ENCODE results near the gene LENG1. TPM values are rescaled to one million over a fixed set of nuclear protein-coding genes. Genes with fewer than 3 reads are reported as not detected.
A peak's percentile ranks its signal among the peaks of the same experiment; 100 is the strongest.

LENG1 gene
- polyA plus RNA-seq, 6 donors from 2014 or later, result 9.3 to 15.3 (median 12.0) TPM

DNA sequence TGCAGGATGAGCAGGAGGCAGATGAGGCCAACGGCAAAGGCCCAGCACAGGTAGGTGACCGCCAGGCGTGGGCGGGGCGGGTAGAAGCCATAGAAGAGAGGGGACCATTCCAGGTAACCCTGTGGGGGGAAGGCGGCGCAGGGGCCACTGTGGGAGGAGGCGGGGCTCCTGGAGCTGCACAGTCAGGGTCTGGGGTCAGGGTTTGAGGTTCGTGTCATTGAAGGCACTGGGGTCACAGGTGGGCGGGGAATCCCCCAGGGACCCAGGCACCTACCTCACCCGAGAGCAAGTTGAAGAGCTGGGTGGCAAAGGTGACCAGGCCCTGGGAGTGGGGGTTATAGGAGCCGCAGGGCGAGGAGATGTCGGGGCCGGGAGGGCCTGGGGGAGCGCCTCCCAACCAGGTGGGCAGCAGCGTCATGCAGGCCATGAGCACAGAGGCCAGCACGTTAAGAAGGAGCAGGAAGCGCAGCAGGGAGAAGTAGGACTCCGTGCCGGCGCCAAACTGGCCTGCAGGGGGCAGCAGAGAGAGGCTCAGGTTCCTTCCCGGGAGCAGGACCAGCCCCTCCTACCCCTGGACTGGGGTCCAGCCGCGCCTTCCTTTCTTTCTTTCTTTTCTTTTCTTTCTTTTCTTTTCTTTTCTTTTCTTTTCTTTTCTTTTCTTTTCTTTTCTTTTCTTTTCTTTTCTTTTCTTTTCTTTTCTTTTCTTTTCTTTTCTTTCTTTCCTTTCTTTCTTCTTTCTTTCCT is 8.8 kb upstream of the LENG1 start:
- H3K36me3 Mint-ChIP-seq, result no peaks in the 10 kb centered on the region
- peak overlapping the region in 1 of 6 donors; percentile 71 for H3K27ac Mint-ChIP-seq
- peaks cover 25 to 37% (median 34%) of the 10 kb centered on the region in 3 donors for H3K4me1 Mint-ChIP-seq
- peaks cover 0 to 34% (median 24%) of the 10 kb centered on the region in 3 donors for H3K27me3 Mint-ChIP-seq
- peak overlapping the region in 1 of 8 donors; percentile 27 for H3K4me3 Mint-ChIP-seq
- peaks cover 0 to 3% (median 0%) of the 10 kb centered on the region in 7 donors for H3K9me3 Mint-ChIP-seq
- ATAC-seq (ENCODE audit: low read depth in 2 of 2) (peak; percentile 87 to 89), DNase-seq (peak; percentile 80)

DNA sequence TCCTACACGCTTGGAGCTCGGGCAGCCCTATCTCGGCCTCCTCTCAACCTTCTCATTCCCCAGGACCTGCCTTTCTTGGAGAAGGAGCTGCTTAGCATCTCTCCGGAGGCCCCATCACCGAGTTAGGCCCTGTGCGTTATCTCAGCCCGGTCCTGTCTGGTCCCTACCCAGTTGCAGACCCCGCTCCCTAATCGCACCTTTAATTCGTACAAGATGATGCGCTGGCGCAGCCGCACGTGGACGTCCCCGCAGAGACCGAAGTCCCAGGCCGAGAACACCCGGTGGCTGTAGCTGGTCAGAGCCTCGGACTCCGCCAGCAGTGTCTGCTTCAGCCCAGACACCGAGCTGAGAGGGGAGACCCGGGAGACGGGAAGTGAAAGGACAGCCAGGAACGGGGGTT is 5.7 kb upstream of the LENG1 start:
- Mint-ChIP-seq H3K9me3 (peaks cover 0 to 3% (median 0%) of the 10 kb centered on the region in 7 donors), H3K4me3 (peak overlapping the region in 3 of 8 donors; percentile 49 to 69 (median 49)), H3K27ac (no peak overlapping the region)

DNA sequence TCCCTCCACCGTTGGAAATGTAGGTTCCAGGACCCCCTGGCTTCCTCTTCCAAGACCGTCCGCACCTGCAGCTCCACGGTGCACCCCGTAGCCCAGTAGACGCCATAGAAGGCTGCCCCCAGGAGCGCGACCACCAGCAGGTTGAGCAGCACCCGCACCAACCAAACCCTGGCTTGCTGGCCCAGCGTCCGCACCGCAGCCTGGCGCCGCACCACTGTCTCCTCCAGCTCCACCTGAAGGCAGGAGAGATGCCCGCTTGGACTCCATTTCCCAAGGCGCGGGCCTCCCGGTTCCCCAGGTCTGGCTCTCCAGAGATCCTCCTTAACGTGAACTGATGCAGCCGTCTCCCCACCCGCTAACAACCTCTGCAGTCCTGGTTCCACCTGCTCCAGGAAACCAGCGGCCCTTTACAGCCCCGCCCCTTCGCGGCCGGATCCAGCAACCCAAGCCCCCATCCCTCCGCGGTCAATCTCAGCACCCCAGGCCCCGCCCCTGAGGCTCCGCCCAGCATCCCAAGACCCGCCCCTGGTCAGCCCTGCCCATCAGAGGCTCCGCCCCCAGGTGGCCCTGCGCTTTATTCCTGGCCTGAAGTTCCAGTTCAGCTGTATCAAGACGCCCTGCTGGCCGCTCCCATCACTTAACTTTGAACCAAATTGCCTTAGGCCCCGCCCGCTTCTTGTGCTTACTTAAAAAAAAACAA is 5.0 kb upstream of the LENG1 start:
- H3K4me3 Mint-ChIP-seq, result peak overlapping the region in 6 of 8 donors; percentile 44 to 70 (median 50)
- ATAC-seq (ENCODE audit: low read depth in 2 of 2) (no peak), DNase-seq (no peak)

More for the DNA sequence above, 5.7 kb upstream of the LENG1 start:
- Mint-ChIP-seq H3K36me3 (no peaks in the 10 kb centered on the region), H3K4me1 (peaks cover 33 to 54% (median 51%) of the 10 kb centered on the region in 3 donors), H3K27me3 (peaks cover 3 to 41% (median 24%) of the 10 kb centered on the region in 3 donors)
- no peak for DNase-seq
- no peak for ATAC-seq (ENCODE audit: low read depth in 2 of 2)

DNA sequence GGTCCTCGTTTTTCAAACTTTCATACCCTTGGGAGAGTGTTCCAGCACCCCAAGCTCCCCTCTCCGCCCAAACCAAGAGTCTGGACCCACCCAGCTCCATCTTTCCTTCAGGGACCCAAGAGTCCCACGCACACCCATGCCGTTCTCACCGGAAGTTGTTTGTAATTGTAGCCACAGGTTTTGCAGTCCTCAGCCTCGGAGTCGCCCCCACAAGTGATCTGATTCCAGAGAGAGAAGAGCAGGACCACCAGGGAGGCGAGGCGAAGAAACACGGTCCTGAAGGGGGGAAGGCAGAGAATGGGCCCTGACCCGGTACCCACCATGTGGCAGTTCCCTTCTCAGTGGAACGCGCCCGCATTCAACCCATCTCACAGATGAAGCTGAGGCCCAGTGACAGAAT is 3.4 kb upstream of the LENG1 start:
- no peak for ATAC-seq (ENCODE audit: low read depth in 2 of 2)
- Mint-ChIP-seq H3K36me3 (no peaks in the 10 kb centered on the region), H3K27me3 (peaks cover 3 to 36% (median 24%) of the 10 kb centered on the region in 3 donors), H3K27ac (peak overlapping the region in 2 of 6 donors; percentile 7 to 63), H3K9me3 (peaks cover 0 to 3% (median 0%) of the 10 kb centered on the region in 7 donors), H3K4me3 (peak overlapping the region; percentile 77 to 95 (median 90)), H3K4me1 (peaks cover 44 to 66% (median 60%) of the 10 kb centered on the region in 3 donors)
- DNase-seq, result no peak

More for the DNA sequence above, 5.0 kb upstream of the LENG1 start:
- Mint-ChIP-seq H3K27ac (no peak overlapping the region), H3K27me3 (peaks cover 3 to 41% (median 24%) of the 10 kb centered on the region in 3 donors), H3K9me3 (peaks cover 0 to 3% (median 0%) of the 10 kb centered on the region in 7 donors), H3K4me1 (peaks cover 39 to 58% (median 56%) of the 10 kb centered on the region in 3 donors), H3K36me3 (no peaks in the 10 kb centered on the region)

DNA sequence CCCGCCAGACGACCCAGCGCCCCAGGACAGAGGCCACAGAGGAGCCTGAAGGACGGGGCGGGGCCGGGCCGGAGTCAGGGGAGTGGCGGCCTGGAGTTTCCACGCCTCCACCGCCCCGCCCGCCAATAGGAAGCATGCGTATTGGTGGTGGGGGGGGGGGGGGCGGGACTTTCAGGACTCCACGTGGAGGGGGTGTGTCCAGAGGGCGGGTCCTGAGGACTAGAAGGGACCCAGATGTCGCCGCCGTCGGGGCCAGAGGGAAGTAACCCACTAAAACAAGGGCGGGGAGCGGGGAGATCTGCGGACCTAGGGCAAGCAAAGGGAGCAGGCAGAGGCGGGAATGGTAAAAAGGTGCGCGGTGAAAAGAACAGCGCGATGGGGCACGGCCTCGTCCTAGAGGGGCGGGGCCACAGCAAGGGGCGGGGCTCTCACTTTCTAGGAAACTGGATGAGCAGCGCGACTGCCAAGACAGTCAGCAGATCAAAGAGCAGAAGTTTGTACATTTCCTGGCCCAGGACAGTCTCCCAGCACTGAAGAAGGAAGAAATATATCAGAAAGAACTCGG is 2.8 kb upstream of the LENG1 start:
- peak overlapping the region; percentile 80 to 95 (median 91) for H3K4me3 Mint-ChIP-seq
- H3K27ac Mint-ChIP-seq, result peak overlapping the region in 5 of 6 donors; percentile 39 to 94 (median 63)
- H3K4me1 Mint-ChIP-seq, result peaks cover 44 to 71% (median 60%) of the 10 kb centered on the region in 3 donors
- ATAC-seq (ENCODE audit: low read depth in 2 of 2) (peak; percentile 24), DNase-seq (peak; percentile 84)
- peaks cover 3 to 36% (median 24%) of the 10 kb centered on the region in 3 donors for H3K27me3 Mint-ChIP-seq
- H3K9me3 Mint-ChIP-seq, result peaks cover 0 to 3% (median 0%) of the 10 kb centered on the region in 7 donors
- H3K36me3 Mint-ChIP-seq, result no peaks in the 10 kb centered on the region

DNA sequence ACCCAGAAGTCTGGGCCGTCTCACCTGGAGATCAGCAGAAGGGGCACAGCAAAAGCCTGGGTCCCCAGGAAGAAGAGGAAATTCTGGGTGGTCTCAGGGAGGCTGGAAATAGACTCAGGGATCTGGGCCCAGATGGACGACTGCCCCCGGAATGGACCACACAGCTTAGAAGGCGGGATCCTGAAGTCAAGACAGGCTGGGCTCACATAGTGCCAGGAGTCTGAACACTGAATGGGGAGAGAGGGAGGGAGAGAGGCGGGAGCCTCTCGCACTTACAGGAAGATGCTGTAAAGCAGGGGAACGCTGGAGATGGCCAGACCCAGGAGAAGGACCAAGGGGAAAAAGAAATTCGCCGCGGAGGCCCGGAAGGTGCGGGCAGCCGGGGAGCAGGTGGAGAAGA is 1.3 kb upstream of the LENG1 start:
- H3K4me3 Mint-ChIP-seq, result peak overlapping the region in 7 of 8 donors; percentile 86 to 100 (median 98)
- H3K9me3 Mint-ChIP-seq, result peaks cover 0 to 3% (median 0%) of the 10 kb centered on the region in 7 donors
- peak overlapping the region in 3 of 6 donors; percentile 35 to 97 (median 92) for H3K27ac Mint-ChIP-seq
- peaks cover 50 to 73% (median 67%) of the 10 kb centered on the region in 3 donors for H3K4me1 Mint-ChIP-seq
- no peak for ATAC-seq (ENCODE audit: low read depth in 2 of 2)
- H3K27me3 Mint-ChIP-seq, result peaks cover 3 to 28% (median 20%) of the 10 kb centered on the region in 3 donors
- peaks cover 0 to 7% of the 10 kb centered on the region in 2 donors for H3K36me3 Mint-ChIP-seq
- no peak for DNase-seq

DNA sequence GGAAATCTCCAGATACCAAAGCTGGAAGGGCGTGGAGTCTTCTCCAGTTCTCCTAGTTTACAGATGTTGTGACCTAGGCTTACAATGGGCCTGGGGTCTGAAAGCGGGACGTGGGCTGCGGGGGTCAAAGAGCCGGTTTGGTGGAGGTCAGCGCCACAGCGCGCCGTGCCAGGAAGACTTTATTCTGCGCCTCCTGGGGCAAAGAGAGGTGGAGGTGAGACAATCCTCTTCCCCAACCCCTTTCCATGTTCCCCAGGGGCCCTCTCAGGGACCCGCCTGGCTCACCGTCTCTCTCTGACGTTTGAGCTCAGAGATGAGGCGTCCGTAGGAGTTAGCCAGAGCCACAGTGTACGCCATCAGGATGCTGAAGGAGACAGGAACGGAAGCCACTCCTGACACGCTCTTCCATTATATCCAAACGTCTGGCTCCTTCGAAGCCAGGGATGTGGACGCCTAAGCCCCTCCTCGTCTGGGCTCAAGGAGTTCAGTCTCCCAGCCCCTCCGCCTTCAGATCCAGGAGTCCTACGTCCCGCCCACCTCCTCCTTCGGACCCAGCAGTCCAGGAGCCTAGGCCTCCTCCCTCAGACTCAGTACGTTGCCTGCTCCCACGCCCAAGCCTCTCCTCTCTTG is 776 bp upstream of the LENG1 start:
- Mint-ChIP-seq H3K9me3 (peaks cover 0 to 3% (median 0%) of the 10 kb centered on the region in 7 donors), H3K4me1 (peaks cover 50 to 72% (median 66%) of the 10 kb centered on the region in 3 donors), H3K36me3 (peaks cover 0 to 7% of the 10 kb centered on the region in 2 donors), H3K27me3 (peaks cover 3 to 22% (median 15%) of the 10 kb centered on the region in 3 donors), H3K27ac (peak overlapping the region; percentile 92 to 99 (median 97)), H3K4me3 (peak overlapping the region; percentile 90 to 100 (median 99))
- DNase-seq (no peak), ATAC-seq (ENCODE audit: low read depth in 2 of 2) (no peak)

DNA sequence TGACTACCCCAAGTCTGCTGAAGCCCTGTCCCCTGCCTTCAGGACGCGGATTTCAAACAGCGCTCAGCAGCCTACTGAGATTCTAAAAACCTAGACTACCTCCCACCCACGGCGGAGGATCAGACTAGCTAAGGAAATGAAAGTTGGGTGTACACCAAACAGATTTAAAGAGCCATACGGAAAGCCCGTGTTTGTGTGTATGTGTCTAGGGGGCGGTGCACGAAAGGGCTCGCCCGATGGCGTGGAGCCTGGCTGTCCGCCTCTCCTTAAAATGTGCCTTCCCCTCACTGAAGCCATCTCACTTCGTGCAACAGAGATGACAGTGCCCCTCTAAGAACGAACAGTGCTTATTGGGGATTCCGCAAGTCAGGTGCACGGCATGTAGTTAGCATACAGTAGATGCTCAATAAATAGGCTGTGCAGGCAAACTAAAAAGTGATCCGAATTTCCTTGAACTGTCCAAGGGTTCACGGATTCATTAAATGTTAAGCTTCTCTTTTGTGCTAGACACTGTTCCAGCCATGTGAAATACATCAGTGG is 639 bp downstream of the LENG1 start:
- Mint-ChIP-seq H3K27ac (peak overlapping the region in 5 of 6 donors; percentile 17 to 98 (median 92)), H3K4me1 (peaks cover 43 to 60% (median 55%) of the 10 kb centered on the region in 3 donors), H3K9me3 (peaks cover 0 to 3% (median 0%) of the 10 kb centered on the region in 7 donors), H3K36me3 (peaks cover 0 to 7% of the 10 kb centered on the region in 2 donors), H3K27me3 (peaks cover under 1 to 8% (median 3%) of the 10 kb centered on the region in 3 donors), H3K4me3 (peak overlapping the region; percentile 90 to 100 (median 99))
- DNase-seq (no peak), ATAC-seq (ENCODE audit: low read depth in 2 of 2) (no peak)

DNA sequence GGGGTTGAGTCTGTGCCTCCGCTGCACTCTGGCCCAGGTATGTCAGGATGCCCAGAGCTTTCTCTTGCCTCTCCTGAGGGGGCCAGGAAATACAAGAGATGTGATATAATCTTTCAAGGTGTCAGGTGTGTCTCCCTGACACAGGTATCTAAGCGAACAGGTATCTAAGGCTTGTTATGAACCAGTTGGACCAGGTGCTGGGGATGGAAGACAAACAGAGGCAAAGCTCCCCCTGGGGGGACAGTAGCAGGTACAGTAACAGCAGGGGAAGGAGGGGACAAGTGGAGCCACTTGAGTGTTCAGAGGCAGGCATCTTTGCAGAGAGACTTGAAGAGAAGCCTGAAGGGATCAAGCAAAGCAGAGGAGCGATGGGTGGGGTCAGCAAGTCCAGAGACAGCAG is 2.6 kb downstream of the LENG1 start:
- Mint-ChIP-seq H3K9me3 (peaks cover 0 to 2% (median 0%) of the 10 kb centered on the region in 7 donors), H3K27ac (peak overlapping the region in 2 of 6 donors; percentile 31 to 55), H3K4me1 (peaks cover 38 to 45% (median 44%) of the 10 kb centered on the region in 3 donors), H3K27me3 (no peaks in the 10 kb centered on the region), H3K36me3 (peaks cover 0 to 17% of the 10 kb centered on the region in 2 donors), H3K4me3 (peak overlapping the region in 6 of 8 donors; percentile 27 to 84 (median 66))
- ATAC-seq (ENCODE audit: low read depth in 2 of 2) (no peak), DNase-seq (no peak)

DNA sequence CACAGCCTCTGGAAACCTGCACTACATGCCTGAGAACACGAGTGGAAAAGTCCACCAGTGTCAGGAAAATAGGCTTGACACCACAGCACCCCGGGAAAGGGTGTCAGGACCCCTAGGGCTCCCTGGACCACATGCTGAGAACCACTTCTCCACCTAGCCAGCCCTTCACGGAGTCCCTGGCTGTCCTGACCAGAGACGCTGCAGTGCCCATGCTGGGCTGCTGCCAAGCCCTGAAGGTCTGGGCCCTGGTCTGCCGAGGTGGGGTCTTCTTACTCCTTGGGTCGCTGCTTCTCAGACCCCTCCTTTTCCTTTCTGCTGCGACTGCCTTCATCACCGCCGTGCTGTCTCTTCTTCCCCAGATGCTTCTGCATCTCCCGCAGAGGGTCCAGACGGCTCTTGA is 3.0 kb downstream of the LENG1 start:
- peak overlapping the region in 1 of 8 donors; percentile 80 for H3K4me3 Mint-ChIP-seq
- ATAC-seq (ENCODE audit: low read depth in 2 of 2) (no peak), DNase-seq (no peak)
- peak overlapping the region in 2 of 6 donors; percentile 31 to 55 for H3K27ac Mint-ChIP-seq
- no peaks in the 10 kb centered on the region for H3K27me3 Mint-ChIP-seq
- H3K4me1 Mint-ChIP-seq, result peaks cover 38 to 40% (median 40%) of the 10 kb centered on the region in 3 donors
- peaks cover 0 to 2% (median 0%) of the 10 kb centered on the region in 7 donors for H3K9me3 Mint-ChIP-seq
- H3K36me3 Mint-ChIP-seq, result peaks cover 0 to 17% of the 10 kb centered on the region in 2 donors

DNA sequence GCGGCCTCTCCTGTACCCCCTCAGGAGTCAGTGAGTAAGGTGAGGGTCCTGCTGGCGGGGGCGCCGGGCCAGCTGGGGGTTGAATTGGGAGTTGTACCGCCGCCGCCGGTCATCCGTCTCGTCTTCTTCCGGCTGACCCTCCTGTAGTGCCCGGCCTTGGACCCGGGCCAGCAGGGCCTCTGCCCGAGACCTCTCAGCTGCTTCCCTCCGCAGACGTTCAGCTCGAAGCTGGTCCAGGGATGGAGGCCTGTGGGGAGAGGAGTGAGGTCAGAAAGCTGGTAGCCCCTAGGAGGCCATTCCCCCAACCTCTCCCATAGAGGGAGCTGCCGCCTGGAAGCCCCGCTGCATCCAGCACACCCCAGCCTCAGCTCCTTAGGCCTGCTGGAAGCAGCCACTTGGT is 3.8 kb downstream of the LENG1 start:
- H3K27me3 Mint-ChIP-seq, result no peaks in the 10 kb centered on the region
- no peak overlapping the region for H3K27ac Mint-ChIP-seq
- ATAC-seq (ENCODE audit: low read depth in 2 of 2) (no peak), DNase-seq (no peak)
- H3K4me1 Mint-ChIP-seq, result peaks cover 33 to 34% (median 34%) of the 10 kb centered on the region in 3 donors
- H3K4me3 Mint-ChIP-seq, result peak overlapping the region in 2 of 8 donors; percentile 24 to 28
- H3K36me3 Mint-ChIP-seq, result peaks cover 0 to 17% of the 10 kb centered on the region in 2 donors
- peaks cover 0 to 2% (median 0%) of the 10 kb centered on the region in 7 donors for H3K9me3 Mint-ChIP-seq
